Colon (tissue), 2 donors: ENCODE results near the gene LDLRAD4.

Experiments
- FAIRE-seq: peaks from 2 replicates; lab custom pipeline; 2012; peaks lifted over from hg19 to GRCh38; lab: Jason Lieb, UNC
- donor health status: control.
- donor health status: control.

Gene LDLRAD4

GRCh38 chr18:13409026-13409425 is 190.5 kb downstream of the LDLRAD4 start:
- no peak for FAIRE-seq

- FAIRE-seq, result no peak
Observed at GRCh38 chr18:13409997-13410396, 191.4 kb downstream of the LDLRAD4 start.

- FAIRE-seq, result no peak
Observed at GRCh38 chr18:13410471-13410870, 191.9 kb downstream of the LDLRAD4 start.

GRCh38 chr18:13412017-13412416 is 193.5 kb downstream of the LDLRAD4 start:
- FAIRE-seq, result no peak

GRCh38 chr18:13412901-13413300 is 194.3 kb downstream of the LDLRAD4 start:
- no peak for FAIRE-seq

GRCh38 chr18:13414102-13414501 is 195.5 kb downstream of the LDLRAD4 start:
- no peak for FAIRE-seq

- no peak for FAIRE-seq
Observed at GRCh38 chr18:13414521-13414920, 196.0 kb downstream of the LDLRAD4 start.

GRCh38 chr18:13415736-13416135 is 197.2 kb downstream of the LDLRAD4 start:
- FAIRE-seq, result no peak

- no peak for FAIRE-seq
Observed at GRCh38 chr18:13416208-13416607, 197.6 kb downstream of the LDLRAD4 start.

GRCh38 chr18:13416848-13417247 is 198.3 kb downstream of the LDLRAD4 start:
- FAIRE-seq, result peak; percentile 61

GRCh38 chr18:13418013-13418710 is 199.6 kb downstream of the LDLRAD4 start:
- no peak for FAIRE-seq

GRCh38 chr18:13420969-13421686 is 202.6 kb downstream of the LDLRAD4 start:
- no peak for FAIRE-seq

GRCh38 chr18:13422541-13423147 is 204.1 kb downstream of the LDLRAD4 start:
- no peak for FAIRE-seq

- FAIRE-seq, result no peak
Observed at GRCh38 chr18:13423352-13423751, 204.8 kb downstream of the LDLRAD4 start.

GRCh38 chr18:13424363-13424762 is 205.8 kb downstream of the LDLRAD4 start:
- no peak for FAIRE-seq

- no peak for FAIRE-seq
Observed at GRCh38 chr18:13425357-13426091, 207.0 kb downstream of the LDLRAD4 start.

GRCh38 chr18:13427354-13427753 is 208.8 kb downstream of the LDLRAD4 start:
- FAIRE-seq, result no peak

GRCh38 chr18:13428319-13428718 is 209.8 kb downstream of the LDLRAD4 start:
- FAIRE-seq, result no peak

GRCh38 chr18:13429016-13429415 is 210.5 kb downstream of the LDLRAD4 start:
- no peak for FAIRE-seq

GRCh38 chr18:13429884-13430510 is 211.4 kb downstream of the LDLRAD4 start:
- FAIRE-seq, result no peak

- no peak for FAIRE-seq
Observed at GRCh38 chr18:13430663-13431062, 212.1 kb downstream of the LDLRAD4 start.

- FAIRE-seq, result no peak
Observed at GRCh38 chr18:13431886-13432285, 213.3 kb downstream of the LDLRAD4 start.
